ENCODE data around the gene SPATA2L. TPM values are rescaled to one million over a fixed set of nuclear protein-coding genes. Genes with fewer than 3 reads are reported as not detected.
A peak's percentile ranks its signal among the peaks of the same experiment; 100 is the strongest.

SPATA2L gene
- total and polyA plus RNA-seq, 10 of the 15 experiments (the other 5 are each of a cell fraction or from before 2014, with no cell fraction given) = 0.20 to 6.9 (median 3.9) TPM; not detected in 1

DNA sequence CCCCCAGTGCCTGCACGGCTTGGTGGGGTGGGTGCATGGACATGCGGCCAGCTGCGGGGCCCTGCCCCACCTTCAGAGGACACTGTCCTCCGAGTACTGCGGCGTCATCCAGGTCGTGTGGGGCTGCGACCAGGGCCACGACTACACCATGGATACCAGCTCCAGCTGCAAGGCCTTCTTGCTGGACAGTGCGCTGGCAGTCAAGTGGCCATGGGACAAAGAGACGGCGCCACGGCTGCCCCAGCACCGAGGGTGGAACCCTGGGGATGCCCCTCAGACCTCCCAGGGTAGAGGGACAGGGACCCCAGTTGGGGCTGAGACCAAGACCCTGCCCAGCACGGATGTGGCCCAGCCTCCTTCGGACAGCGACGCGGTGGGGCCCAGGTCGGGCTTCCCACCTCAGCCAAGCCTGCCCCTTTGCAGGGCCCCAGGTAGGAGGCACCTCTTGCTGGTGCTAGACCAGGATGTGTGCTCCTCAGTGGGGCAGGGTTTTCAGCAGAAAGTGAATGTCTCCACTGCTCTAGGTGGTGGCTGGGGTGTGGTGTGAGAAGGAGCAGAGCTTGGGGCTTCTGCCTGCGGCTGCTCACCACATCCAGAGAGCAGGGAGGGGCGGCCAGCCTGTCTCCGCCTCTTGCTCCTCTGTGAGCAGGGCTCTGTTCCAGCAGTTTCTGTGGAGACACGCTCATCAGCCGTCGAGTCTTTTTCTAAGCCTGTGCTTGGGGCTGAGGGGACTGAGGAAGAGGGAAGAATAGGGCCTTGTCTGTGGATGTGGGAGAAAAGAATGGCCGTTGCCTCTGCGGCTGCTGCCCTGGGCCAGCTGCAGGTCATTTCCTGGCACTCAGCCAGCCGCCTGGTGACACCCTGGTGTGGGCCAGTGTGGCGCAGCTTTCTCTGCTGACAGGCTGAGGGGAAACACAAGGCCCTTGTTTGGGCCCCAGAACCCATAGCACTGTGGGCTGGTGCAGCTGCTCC, 22.1 kb upstream of the SPATA2L start (continued):
- no peak for TF ChIP-seq IKZF1 (conservative IDR thresholded peaks at IDR 0.05)

DNA sequence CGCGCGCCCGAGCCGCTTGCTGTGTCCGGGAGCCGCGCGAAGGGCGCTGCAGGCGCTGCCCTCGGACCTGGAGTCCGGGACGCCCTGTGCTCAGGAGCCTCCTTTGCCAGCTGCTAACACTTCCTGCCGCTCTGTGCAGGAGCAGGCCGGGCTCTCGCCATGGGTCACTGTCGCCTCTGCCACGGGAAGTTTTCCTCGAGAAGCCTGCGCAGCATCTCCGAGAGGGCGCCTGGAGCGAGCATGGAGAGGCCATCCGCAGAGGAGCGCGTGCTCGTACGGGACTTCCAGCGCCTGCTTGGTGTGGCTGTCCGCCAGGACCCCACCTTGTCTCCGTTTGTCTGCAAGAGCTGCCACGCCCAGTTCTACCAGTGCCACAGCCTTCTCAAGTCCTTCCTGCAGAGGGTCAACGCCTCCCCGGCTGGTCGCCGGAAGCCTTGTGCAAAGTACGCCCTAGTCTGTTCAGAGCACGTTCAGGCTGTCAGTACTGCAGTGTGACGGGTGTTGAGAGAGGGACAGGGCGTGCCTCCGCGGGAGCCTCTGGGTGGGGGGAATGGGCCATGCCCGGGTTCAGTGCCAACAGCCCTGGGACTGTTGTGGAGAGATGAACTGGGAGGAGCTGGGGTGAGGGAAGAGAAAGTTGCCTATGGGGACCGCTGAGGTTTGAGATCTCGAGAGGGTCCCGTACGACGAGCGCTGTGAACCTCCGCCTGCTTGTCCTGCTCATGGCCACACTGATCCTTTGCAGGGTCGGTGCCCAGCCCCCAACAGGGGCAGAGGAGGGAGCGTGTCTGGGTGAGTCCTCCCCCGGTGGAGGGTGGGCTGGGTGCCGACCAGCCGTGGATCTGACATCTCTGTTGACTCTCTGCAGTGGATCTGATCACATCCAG, 21.1 kb upstream of the SPATA2L start:
- ChIA-PET SMC1A (ENCODE audit: uncharacterized antibody, unreplicated experiment) (interaction anchor here (0.5 to 1.1 kb wide), 2 partner anchors 42 to 54 kb away, joined by 3 read pairs; no protein-coding TSS in a partner anchor), POLR2A (interaction anchor here (0.5 kb wide), 1 partner anchor 19 kb away, joined by 3 read pairs; no protein-coding TSS in a partner anchor), RAD21 (ENCODE audit: unreplicated experiment) (no interaction called here), CTCF (no interaction called here)
- H3K9ac ChIP-seq (ENCODE audit: control insufficient read depth, insufficient read depth, low read length) = peak overlapping the region; percentile 75
- peak overlapping the region; percentile 12 for H2AFZ ChIP-seq (ENCODE audit: control insufficient read depth, low read depth, low read length)
- H3K27me3 ChIP-seq (replicated peaks in 1 of 2; ENCODE audit: control insufficient read depth in 2 of 2, insufficient read depth in 2 of 2, low read length in 1 of 2) = no peaks in the 10 kb centered on the region
- BruUV-seq (replicated peaks) = TSS peak; percentile 63
- ATAC-seq (peak; percentile 49), DNase-seq (ENCODE audit: low read depth, low spot score) (no peak), FAIRE-seq (peak; percentile 89)
- H3K27ac ChIP-seq (ENCODE audit: control insufficient read depth, insufficient read depth) = peak overlapping the region; percentile 55
- WGBS (ENCODE audit: insufficient coverage, insufficient replicate concordance, low lambda C conversion rate, missing lambda C conversion rate) = 8% methylated on average over 56 of the region's 56 CpGs
- H3K4me2 ChIP-seq (ENCODE audit: control insufficient read depth, insufficient read depth) = peak overlapping the region; percentile 97
- peaks cover 31% of the 10 kb centered on the region for H3K4me1 ChIP-seq (ENCODE audit: control insufficient read depth, insufficient read depth, low read length)
- H3K79me2 ChIP-seq (ENCODE audit: control insufficient read depth, insufficient read depth, low read length) = peaks cover 24% of the 10 kb centered on the region
- peaks cover 7 to 11% of the 10 kb centered on the region in 2 experiments; a peak in 3 of 4 replicates for H3K36me3 ChIP-seq (ENCODE audit: control insufficient read depth in 2 of 2, insufficient read depth in 2 of 2, low read length in 1 of 2)
- intact Hi-C loops (cut with micrococcal nuclease; ENCODE audit: unreplicated experiment) (no loop called here), in situ Hi-C loops (cut with MboI) (no loop called here)
- H3K9me3 ChIP-seq (replicated peaks; ENCODE audit: control insufficient read depth, insufficient read depth, low read length) = no peaks in the 10 kb centered on the region
- peak overlapping the region; percentile 93 for H3K4me3 ChIP-seq
- H4K20me1 ChIP-seq (ENCODE audit: control insufficient read depth, insufficient read depth) = no peaks in the 10 kb centered on the region
- TF ChIP-seq HDAC2 (IDR thresholded peaks at IDR 0.05) (no peak), ZZZ3 (IDR thresholded peaks at IDR 0.05; ENCODE audit: control insufficient read depth, insufficient read length, low read depth) (no peak), MYC (IDR thresholded peaks at IDR 0.05; ENCODE audit: insufficient read depth, insufficient read length, insufficient replicate concordance, low read length, severe bottlenecking) (peak; percentile 2), CHD4 (IDR thresholded peaks at IDR 0.05) (no peak), POLR2A (IDR thresholded peaks at IDR 0.05; ENCODE audit: low read depth, low read length) (peak; percentile 64), BCL11A (IDR thresholded peaks at IDR 0.05; ENCODE audit: low read depth, low read length) (no peak), CBX5 (IDR thresholded peaks at IDR 0.05; ENCODE audit: low read depth) (no peak), NFIC (IDR thresholded peaks at IDR 0.05; ENCODE audit: low read depth, low read length) (no peak), HDGF (IDR thresholded peaks at IDR 0.05) (0 out of 2 replicates have a peak, but pooled peaks have one; percentile 24), CEBPB (IDR thresholded peaks at IDR 0.05; ENCODE audit: borderline replicate concordance in 1 of 2, low read depth in 2 of 2, low read length in 2 of 2) (no peak), BHLHE40 (IDR thresholded peaks at IDR 0.05; ENCODE audit: borderline replicate concordance in 1 of 2, low read depth in 2 of 2, low read length in 1 of 2) (peak in 1 of 2 experiments; percentile 12; a peak in 1 of 4 replicates), SIX5 (IDR thresholded peaks at IDR 0.05; ENCODE audit: low read depth, low read length, severe bottlenecking) (no peak), RFX5 (IDR thresholded peaks at IDR 0.05; ENCODE audit: low read depth, low read length) (no peak)
- TF ChIP-seq, protein P1, sequence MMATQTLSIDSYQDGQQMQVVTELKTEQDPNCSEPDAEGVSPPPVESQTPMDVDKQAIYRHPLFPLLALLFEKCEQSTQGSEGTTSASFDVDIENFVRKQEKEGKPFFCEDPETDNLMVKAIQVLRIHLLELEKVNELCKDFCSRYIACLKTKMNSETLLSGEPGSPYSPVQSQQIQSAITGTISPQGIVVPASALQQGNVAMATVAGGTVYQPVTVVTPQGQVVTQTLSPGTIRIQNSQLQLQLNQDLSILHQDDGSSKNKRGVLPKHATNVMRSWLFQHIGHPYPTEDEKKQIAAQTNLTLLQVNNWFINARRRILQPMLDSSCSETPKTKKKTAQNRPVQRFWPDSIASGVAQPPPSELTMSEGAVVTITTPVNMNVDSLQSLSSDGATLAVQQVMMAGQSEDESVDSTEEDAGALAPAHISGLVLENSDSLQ (IDR thresholded peaks at IDR 0.05) = peak; percentile 66
- TF ChIP-seq, protein P2, sequence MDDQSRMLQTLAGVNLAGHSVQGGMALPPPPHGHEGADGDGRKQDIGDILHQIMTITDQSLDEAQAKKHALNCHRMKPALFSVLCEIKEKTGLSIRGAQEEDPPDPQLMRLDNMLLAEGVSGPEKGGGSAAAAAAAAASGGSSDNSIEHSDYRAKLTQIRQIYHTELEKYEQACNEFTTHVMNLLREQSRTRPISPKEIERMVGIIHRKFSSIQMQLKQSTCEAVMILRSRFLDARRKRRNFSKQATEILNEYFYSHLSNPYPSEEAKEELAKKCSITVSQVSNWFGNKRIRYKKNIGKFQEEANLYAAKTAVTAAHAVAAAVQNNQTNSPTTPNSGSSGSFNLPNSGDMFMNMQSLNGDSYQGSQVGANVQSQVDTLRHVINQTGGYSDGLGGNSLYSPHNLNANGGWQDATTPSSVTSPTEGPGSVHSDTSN (IDR thresholded peaks at IDR 0.05; ENCODE audit: insufficient replicate concordance, low read depth, low read length) = peak; percentile 37
- TF ChIP-seq, protein P3, sequence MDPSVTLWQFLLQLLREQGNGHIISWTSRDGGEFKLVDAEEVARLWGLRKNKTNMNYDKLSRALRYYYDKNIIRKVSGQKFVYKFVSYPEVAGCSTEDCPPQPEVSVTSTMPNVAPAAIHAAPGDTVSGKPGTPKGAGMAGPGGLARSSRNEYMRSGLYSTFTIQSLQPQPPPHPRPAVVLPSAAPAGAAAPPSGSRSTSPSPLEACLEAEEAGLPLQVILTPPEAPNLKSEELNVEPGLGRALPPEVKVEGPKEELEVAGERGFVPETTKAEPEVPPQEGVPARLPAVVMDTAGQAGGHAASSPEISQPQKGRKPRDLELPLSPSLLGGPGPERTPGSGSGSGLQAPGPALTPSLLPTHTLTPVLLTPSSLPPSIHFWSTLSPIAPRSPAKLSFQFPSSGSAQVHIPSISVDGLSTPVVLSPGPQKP (IDR thresholded peaks at IDR 0.05; ENCODE audit: low read depth, low read length) = no peak
